ENCODE results near the gene PKP4.
A peak's percentile ranks its signal among the peaks of the same experiment; 100 is the strongest.
"Not testable (repeated sequence)": the region's sequence is repeated elsewhere in the genome, so short reads cannot be mapped to it uniquely, and the experiment has no call there.

PKP4 gene

GRCh38 chr2:158693476-158693875, 236.7 kb downstream of the PKP4 start:
- no peak for DNase-seq

- no peak for DNase-seq
Measured at GRCh38 chr2:158695305-158695704, 238.6 kb downstream of the PKP4 start.

GRCh38 chr2:158695744-158696143, 239.0 kb downstream of the PKP4 start:
- DNase-seq, result not testable (repeated sequence)

- no peak for DNase-seq
Measured at GRCh38 chr2:158699323-158699722, 242.6 kb downstream of the PKP4 start.

GRCh38 chr2:158701101-158701500, 244.3 kb downstream of the PKP4 start:
- no peak for DNase-seq

GRCh38 chr2:158702740-158703139, 246.0 kb downstream of the PKP4 start:
- DNase-seq, result no peak

GRCh38 chr2:158704724-158705465, 248.1 kb downstream of the PKP4 start:
- DNase-seq, result not testable (repeated sequence)

- no peak for DNase-seq
Measured at GRCh38 chr2:158712791-158713522, 256.2 kb downstream of the PKP4 start.

GRCh38 chr2:158713523-158714138, 256.9 kb downstream of the PKP4 start:
- DNase-seq, result no peak

- DNase-seq, result no peak
Measured at GRCh38 chr2:158714420-158714819, 257.7 kb downstream of the PKP4 start.

- no peak for DNase-seq
Measured at GRCh38 chr2:158715357-158715756, 258.6 kb downstream of the PKP4 start.

GRCh38 chr2:158716121-158716791, 259.5 kb downstream of the PKP4 start:
- DNase-seq, result no peak

GRCh38 chr2:158716921-158717320, 260.2 kb downstream of the PKP4 start:
- DNase-seq, result no peak

- no peak for DNase-seq
Measured at GRCh38 chr2:158717366-158718195, 260.8 kb downstream of the PKP4 start.

GRCh38 chr2:158718196-158718585, 261.4 kb downstream of the PKP4 start:
- DNase-seq, result no peak

GRCh38 chr2:158718851-158719250, 262.1 kb downstream of the PKP4 start:
- no peak for DNase-seq

GRCh38 chr2:158719403-158719802, 262.7 kb downstream of the PKP4 start:
- no peak for DNase-seq

- DNase-seq, result no peak
Measured at GRCh38 chr2:158722266-158723105, 265.7 kb downstream of the PKP4 start.

GRCh38 chr2:158723181-158723838, 266.6 kb downstream of the PKP4 start:
- DNase-seq, result no peak

- peak; percentile 9 for DNase-seq
Measured at GRCh38 chr2:158723921-158724802, 267.4 kb downstream of the PKP4 start.
